ENCODE data around the gene IFT122.
"Not testable (repeated sequence)": the region's sequence is repeated elsewhere in the genome, so short reads cannot be mapped to it uniquely, and the experiment has no call there.

The IFT122 gene

DNA sequence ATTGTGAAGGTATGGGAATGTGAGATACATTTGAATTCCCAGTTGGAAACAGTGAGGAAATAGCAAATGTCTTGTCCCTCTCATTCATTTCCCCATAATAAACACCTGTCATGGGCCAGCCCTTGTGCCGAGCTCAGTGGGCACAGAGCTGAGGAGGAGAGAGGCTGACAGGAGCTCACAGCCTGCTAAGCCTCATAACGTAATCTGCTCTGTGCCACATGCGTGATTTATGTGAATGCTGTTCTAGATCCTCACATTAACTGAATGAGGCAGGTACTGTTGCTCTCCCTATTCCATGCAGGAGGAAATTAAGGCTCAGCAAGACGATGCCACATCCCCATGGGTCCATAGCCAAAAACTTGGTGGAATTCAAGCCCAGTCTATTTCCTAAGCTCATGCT is 53.2 kb downstream of the IFT122 start:
- DNase-seq (ENCODE audit: low read depth in 2 of 2): no peak

DNA sequence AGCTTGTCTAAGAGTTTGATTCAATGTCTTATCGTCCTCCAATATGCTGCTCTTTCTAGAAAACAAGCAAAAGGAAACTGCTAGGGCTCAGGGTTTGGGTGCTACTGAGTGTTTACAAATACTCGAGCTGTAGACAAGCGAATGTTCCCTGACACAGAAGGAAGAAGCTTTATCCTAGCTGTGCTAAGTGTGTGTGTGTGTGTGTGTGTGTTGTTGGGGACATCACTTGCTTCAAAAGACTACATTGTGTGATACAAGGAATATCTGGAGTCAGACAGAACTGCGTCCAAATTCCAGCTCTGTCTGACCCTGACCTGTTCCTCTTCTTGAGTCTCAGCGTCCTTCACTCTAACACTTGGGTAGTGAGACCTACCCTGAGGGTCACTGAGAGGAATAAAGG is 54.5 kb downstream of the IFT122 start:
- DNase-seq (ENCODE audit: low read depth in 2 of 2): not testable (repeated sequence)

DNA sequence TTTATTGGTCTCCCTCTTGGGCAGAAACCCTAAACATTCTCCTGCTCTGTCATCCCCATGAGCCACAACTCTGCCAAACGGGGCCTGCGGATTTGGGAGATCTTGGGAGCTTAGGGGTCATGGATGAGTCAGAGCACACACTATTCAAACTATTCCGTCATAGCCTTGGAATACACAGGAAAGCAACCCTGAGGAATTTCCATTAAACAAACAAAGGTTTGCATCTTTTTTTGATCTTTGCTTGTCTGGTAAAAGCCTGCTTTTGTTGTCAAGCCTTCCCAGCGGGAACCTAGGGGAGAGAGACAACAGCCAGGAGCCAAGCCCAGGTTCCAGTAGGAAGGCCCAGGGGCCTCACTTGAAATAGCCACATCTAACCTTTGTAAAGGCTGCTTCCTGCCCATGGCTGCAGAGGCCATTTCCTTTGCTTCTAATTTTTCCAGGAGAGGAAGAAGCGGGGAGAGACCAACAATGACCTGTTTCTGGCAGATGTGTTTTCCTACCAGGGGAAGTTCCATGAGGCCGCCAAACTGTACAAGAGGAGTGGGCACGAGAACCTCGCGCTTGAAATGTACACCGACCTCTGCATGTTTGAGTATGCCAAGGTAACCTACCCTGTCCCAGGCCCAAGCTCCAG is 55.1 kb downstream of the IFT122 start:
- DNase-seq (ENCODE audit: low read depth in 2 of 2): not testable (repeated sequence)

DNA sequence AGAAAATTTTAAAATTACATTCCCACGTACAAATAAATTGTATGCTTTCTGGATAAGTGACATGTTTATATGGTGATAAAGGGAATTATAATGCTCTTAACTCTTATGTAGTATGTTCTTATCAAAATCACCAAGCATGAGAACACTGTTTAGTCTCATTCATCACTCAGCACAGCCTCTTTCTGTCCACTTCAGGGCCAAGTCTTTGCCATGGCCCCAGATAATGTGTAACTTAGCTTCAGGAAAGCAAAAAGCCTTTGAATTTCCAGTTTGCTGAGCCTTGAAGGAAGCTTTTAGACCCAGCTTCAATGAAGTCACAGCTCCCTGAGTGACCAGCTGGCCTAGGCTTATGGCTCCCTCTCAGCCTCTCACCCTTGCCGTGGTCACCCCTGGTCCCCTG is 57.9 kb downstream of the IFT122 start:
- DNase-seq (ENCODE audit: low read depth in 2 of 2): not testable (repeated sequence)

DNA sequence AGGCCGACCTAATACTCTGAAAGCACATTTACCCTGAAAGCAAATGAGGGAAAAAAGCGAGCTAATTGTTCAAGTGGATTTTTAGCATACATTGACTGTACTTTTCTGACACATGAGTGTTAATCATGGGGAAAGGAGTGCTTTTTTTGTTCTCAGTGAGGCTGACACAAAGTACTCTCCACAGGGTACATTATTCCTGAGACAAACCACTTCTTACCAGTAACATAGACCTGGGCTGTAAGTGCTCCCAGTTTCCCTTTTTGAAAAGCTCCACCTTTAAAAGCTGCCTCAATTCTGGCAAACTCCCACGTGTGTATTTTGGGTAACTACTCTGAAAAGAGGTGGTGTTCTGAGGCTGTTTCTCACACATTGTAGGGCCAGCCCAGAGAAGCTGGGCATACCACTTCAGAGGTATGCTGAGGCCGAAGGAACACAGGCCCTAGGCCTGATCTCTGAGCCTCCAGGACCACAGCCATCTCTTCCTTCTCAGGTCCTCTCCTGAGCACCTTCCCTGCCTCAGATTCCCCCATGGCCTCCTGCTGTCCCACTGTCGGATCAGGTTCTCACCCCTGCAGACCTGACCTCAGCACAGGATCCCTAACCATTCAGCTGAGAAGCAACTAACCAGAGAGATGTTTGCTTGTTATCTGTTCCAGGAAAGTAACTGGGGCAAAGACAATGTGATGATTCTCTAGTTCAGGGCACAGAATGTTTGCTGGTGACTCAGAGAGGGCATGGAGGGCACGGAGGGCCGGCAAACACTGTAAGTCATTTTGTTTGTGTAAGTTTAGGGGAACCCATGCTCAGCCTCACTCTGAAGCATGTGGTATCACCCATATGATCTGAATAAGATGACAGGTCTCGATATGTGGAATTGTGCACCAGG is 58.8 kb downstream of the IFT122 start:
- not testable (repeated sequence) for DNase-seq (ENCODE audit: low read depth in 2 of 2)

DNA sequence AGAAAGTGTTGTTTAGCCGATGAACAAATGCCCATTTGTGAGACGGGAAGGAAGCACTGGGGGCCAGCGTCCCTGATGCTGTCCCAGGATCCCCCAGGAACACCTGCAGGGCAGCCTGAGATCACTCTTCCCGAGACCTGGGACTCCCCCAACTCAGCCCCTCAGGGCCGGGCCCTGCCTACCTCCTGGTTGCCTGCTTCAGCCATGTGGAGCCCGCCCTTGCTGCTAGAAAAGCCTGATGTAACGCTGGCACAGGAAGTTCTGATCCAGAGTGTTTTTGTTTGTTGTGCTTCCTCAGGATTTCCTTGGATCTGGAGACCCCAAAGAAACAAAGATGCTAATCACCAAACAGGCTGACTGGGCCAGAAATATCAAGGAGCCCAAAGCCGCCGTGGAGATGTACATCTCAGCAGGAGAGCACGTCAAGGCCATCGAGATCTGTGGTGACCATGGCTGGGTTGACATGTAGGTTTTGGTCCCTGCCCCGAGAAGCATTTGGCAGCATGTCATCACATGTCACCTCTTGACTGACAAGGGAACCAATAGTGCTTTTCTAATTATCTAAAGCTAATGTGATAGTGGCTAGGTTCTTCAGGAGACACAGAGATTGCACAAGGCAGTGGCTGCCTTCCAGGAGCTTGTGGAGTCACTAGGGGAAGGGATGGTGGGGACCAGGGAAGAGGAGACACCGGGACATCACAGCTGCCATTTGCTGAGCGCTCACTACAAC is 59.7 kb downstream of the IFT122 start:
- DNase-seq (ENCODE audit: low read depth in 2 of 2): not testable (repeated sequence)

DNA sequence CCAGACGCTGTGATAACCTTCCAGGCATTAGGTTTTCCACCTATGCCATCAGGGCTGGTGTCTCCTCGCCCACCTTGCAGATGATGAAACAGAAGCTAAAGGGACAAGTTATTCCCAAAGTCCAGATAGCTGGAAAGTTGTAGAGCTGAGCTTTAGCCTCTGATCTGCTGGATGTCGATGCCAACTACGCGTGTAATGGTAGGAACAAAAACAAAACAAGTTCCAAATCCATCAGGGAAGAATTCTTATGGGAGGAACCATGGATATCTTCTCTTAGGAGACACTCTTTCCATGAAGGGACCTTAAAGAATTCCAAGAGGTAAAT is 60.3 kb downstream of the IFT122 start:
- no peak for DNase-seq (ENCODE audit: low read depth in 2 of 2)

DNA sequence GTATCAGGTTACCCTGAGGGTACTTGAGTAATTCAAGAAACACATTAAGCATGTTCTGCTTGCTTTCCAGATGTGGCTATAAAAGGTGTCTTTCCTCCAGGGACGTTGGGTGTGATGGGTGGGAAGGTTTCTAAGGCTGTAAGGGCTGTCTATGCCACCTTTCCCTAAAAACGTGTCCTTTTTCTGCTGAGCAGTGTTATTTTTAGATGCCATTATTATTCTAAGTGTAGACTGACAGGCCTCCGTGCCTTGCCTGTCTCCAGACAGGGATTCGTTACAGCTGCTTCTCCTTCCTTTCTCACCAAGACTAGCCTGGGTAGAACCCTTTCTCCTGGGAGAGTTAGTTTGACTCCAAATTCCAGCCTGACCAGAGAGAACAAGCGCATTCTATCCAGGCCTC is 61.6 kb downstream of the IFT122 start:
- no peak for DNase-seq (ENCODE audit: low read depth in 2 of 2)

DNA sequence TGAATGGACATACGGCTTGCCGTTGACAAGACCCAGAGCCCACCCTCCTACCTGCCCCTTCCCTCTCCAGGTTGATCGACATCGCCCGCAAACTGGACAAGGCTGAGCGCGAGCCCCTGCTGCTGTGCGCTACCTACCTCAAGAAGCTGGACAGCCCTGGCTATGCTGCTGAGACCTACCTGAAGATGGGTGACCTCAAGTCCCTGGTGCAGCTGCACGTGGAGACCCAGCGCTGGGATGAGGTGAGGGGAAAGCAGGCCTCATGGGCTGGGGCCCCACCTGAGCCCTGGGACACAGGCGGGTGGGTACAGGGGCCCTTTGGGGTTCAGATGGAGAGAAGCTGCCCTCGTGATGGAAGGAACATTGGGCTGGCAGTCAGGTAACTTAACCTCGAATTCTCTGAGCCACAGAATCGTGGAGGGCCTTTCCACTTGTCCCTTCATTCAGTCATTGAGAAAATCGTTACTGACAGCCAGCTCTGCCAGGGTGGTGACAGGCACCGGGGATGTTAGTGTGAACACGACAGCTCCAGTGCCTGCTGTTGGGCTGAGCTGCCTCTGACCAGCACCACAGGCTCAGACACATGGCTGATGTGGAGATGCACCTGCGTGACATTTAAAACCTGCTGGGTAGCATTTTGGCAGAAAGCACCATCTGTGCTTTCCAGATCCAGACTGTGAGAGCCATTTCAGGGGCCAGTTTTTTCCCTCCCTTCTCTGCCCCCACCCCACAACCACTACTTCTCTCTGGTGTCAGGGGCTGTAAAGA is 62.8 kb downstream of the IFT122 start:
- DNase-seq (ENCODE audit: low read depth in 2 of 2): no peak

DNA sequence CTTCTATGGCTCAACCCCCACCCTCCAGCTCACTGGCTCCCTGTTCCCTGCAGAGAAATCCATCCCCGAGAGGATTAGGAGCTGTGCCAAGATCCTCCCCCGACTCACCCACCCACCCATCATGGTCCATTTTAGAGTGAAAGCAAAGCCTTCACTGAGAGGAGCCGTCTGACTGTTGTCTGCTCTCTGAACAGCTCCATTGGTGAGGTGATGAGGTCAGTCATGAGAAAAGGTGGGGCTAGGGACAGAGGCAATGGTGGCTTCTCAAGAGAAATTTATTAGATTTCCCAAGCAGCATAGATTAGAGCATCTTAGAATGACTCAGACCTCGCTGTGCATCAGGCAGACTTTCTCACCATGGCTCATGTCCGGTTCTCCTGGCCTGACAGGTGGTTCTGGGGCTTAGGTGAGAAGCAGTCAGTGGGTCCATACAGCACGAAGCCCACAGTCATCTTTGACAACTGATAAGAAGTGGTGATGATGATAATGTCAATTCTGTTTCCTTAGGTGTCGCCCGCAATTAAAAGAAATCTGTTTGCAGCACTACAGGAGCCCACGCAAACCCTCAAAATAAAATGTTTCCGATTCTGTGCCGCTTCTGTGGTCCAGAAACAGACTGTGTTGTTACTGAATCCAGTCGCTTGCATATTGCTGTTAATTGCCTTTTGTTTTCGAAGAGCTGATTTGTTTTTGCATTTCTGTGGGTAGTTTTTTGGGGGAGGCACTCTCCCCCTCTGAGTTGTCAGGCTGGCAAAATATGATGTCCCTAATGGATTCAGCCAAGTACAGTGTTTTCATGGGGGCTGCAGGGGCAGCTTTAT is 63.7 kb downstream of the IFT122 start:
- no peak for DNase-seq (ENCODE audit: low read depth in 2 of 2)

DNA sequence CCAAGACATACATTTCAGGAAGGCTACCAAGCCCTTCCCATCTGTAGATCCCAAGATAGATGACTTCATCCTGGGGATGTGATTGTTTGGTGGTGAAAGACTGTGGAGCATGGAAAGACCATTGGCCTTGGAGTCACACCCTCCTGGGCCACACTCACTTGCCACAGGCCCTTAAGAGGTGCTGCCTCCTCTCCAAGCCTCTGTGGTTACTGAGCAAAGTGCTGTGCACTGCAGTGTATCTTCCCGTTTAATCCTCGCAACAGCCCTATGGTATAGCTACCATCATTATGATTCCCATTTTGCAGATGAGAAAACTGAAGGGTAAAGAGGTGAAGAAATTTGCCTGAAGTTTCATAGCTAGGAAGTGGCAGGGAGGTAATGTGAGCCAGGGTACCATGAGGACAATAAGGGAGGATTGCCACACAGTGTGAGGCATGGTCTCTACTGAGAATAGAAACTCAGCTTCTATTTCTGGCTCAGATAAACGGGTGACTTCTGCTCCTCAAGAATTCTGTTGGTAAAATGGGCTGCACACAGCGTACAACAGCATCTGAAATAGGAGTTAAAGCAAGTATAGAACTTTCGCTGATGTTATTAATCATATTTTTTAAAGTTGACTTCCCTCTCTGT is 64.6 kb downstream of the IFT122 start:
- no peak for DNase-seq (ENCODE audit: low read depth in 2 of 2)

DNA sequence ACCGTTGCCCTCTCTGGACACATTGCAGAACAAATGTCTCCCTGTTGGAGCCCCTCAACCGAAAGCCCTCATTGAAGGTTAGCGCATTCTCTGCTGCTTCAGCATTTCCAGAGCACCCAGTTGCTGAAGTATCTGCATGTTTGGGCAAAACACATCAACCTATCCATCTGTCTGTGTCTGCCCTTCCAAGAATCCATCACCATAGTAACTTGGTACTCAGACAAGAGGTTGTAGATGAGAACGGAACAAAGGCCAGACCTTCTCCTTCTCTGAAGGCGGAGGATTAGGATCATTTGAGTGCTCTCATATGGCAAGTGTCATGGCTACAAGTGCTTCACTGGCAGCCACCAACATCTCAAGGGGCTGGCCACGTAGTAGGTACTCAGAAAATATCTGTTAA is 65.3 kb downstream of the IFT122 start:
- no peak for DNase-seq (ENCODE audit: low read depth in 2 of 2)

DNA sequence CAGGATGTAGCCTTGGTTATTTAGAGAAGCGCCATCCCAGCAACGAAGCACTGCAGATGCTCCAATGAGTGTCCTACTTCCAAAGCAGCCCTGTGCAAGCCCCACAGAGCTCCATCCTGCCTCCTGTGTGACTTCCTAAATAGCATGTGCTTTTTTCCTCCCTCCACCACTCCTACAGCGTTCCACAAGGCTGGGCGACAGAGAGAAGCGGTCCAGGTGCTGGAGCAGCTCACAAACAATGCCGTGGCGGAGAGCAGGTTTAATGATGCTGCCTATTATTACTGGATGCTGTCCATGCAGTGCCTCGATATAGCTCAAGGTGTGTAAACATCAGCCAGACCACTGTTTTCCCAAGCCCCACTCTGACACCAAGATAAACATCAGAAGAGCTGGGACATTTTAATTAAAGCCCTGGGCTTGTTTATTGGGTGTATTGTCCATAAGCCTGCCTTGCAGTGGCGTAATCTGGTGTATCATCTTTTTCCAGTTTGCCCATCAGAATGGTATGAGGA is 66.3 kb downstream of the IFT122 start:
- DNase-seq (ENCODE audit: low read depth in 2 of 2): no peak

DNA sequence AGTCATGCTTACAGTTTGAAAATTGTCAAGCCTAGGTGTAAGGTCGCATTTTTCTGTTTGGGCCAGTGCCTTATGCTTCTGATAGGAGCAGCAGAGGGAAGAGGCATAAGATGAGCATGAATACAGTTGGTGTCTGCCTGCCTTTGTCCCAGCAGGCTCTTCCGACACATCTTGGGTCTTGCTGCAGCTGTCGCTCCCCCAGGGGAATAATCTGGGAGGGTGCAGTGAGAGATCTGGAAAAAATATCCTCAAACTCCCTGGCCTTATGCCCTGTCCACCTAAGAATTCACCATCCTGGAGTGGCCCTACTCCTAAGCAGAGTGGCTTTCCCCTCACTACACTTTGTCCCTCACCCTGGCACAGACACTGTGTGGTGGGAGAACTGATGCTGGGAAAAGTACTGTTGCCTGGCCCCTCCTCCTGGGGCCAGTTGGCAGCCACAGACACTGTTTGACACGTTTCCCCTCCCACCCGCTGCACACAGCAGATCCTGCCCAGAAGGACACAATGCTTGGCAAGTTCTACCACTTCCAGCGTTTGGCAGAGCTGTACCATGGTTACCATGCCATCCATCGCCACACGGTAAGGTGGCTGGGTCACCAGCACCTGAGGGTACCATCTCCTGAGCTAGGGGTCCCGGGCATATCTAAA is 67.3 kb downstream of the IFT122 start:
- no peak for DNase-seq (ENCODE audit: low read depth in 2 of 2)

DNA sequence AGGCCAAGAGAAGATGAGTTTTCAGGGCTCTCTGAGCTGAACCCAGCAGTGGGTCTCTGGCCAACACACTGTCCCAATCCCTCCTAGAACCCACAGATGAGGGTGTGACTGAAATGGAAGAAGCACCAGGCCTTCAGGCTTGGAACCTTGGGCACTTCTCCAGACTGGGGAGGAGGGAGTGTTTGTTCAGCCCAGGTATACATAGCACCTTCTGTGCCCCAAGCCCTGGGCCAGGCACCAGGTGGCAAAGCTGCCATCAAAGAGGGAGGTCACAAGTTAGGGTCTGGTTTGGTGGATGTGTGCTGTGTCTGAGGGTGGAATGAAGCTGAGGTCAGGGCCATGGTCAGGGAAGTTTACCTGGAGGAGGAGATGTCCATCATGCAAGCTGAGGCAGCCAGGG is 72.6 kb downstream of the IFT122 start:
- DNase-seq (ENCODE audit: low read depth in 2 of 2): no peak

DNA sequence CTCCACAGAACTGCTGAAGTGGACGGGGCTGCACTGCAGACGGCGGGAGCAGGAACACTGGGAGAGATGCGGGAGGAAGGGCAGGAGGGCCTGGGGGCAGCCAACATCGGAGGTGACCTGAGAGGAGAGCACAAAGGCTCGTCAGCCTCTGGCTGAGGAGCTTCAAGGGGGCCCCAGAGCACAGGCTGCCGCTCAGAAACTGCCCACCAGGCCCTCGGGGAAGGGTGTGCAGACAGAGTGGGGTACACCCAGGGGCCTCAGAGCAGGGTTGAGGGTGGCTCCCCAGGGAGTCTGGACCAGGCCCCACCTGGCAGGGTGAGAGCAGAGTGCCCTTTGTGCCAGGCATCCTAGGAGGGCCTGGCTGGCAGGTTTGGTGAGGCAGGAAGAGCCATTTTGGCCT is 73.7 kb downstream of the IFT122 start:
- DNase-seq (ENCODE audit: low read depth in 2 of 2): no peak

DNA sequence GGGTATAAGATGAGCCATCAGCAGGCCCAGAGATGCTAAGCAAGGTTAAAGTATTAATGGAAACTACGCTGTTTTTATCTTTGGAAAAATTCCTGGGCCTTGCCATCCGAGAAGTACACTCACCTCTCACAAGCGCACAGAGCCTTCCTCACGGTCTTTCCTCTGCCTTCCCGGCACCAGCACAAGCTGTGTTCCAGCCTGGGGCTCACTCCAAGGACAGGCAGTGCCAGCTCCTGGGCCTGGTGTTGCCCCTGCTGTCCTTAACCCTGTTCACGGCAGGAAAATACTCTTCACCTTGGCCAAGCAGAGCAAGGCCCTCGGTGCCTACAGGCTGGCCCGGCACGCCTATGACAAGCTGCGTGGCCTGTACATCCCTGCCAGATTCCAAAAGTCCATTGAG is 74.1 kb downstream of the IFT122 start:
- DNase-seq (ENCODE audit: low read depth in 2 of 2): no peak

DNA sequence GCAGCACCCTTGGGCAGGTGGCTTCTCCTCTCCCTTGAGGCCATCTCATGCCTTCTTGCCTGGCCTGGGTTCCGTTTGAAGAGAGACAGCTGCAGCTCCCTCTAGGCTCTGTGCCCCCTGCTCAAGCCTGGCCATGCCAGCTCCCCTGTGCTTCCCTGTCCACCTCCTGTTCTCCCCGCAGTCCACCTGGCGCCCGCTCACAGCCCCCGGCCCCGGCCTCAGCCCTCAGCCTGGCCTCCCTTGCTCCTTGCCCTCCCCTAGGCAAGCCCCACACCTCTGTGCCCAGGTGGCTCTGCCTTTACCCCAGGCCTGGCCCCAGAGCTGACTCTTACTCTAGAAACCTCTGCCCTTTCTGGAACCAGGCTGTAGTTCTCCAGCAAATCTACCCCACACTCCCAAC is 74.5 kb downstream of the IFT122 start:
- no peak for DNase-seq (ENCODE audit: low read depth in 2 of 2)

DNA sequence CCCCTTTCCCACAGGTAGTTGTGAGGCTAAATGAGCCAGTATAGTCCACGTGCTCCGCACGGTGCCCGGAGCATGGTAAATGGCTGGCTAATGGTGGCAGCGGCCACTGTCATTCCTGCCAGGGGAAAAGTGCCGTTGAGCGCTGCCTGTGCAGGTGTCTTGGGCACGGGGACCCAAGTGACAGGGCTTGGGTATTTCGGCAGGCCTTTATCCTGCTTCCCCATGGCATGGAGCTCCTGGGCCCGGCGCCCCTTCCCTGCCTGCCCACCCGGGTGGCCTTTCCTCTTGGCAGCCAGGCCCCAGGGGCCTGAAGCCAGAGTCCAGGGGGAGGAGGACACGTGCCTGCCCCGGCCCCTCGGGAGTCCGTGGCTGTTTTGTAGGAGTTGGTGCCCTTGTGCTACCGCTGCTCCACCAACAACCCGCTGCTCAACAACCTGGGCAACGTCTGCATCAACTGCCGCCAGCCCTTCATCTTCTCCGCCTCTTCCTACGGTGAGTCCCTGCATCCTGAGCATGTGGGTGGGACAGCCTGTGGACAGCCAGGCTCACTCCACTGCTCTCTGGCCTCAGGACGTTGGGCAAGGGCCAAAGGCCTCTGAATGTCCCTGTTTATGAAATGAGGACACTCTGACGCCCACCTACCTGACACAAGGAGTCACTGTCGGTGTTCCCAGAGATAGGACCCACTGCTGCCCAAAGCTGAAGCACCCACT is 75.2 kb downstream of the IFT122 start:
- DNase-seq (ENCODE audit: low read depth in 2 of 2): not testable (repeated sequence)
